Measurements from ENCODE around the gene PLEKHS1.

The PLEKHS1 gene

DNA sequence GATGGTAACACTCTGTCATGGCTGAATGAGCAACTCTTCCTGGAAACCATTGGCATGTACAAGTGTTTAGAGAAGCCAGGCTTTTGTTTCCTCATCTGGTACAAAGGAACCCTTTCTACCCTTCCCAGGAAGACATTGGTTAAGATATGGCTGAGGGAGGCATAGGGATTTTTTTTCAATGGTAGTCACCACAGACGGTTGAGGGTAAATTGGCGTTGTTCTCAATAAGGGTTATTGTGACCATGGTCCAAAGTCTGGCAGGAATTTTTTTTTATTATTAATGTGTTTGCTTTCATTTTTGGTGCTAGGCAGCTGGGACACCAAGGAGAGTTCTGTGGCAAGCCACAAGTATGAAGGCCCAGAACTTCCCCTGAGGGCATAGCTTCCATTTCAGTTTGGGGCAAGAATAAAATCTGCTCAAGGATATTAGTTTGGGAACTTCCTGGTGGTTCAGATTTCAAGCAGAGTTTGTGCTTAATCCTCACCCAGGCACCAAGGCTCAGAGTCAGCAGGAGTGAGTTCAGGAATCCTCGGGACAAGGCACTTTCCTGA is at the start of gene PLEKHS1:
PLEKHS1 (plus strand) TSS at position 502 of the 552 bp plus-strand sequence. CDS start 3,596 bp downstream, outside the sequence.
- no peak for DNase-seq (ENCODE audit: low read depth)

DNA sequence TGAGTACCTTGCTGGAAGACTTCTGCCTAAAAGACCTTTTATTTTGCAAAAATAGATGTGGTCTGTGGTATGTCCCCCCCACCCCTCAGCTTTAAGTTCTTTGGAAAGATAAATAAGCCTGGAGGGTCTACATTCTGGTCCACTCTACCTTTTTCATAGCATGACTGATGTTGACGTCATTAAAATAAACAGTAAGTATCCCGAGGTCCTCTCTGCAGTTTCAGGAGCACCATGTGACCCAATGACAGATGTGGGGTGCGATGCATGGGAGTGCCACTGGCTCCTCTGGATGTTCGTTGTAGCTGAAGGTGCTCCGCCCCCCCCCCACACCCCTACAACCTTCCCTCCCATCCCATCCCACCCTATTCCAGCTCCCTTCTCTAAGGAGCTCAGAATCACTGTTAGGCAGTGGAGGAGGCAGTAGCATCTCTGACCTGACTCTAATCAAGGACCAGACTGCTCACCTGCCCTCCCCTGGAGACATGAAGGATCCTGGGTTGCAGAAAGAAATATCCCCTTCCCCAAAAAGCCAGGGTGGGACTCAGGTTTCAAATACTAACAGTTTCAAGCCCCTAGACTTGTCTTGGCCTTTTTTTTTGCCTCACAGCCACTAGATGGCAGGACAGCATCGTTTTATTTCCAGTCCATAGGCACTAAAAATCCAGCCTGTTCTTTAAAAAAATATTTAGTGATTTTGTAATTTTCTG is 46.7 kb upstream of the PLEKHS1 start:
- DNase-seq (ENCODE audit: low read depth) = no peak

DNA sequence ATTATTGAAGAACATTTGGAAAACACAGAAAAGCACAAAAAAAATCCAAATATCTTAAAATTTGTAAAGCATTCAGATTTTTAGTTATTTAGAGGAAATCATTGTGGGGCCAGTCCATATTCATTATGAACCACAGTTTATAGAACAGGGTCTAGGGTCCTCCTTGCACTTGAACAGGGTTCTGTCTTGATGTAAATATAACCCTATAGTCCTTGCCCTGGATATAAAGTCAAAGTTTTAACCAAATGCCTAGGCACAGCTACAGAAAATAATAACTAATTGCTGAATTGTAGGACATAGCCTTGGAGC is 46.2 kb upstream of the PLEKHS1 start:
- DNase-seq (ENCODE audit: low read depth) = no peak

DNA sequence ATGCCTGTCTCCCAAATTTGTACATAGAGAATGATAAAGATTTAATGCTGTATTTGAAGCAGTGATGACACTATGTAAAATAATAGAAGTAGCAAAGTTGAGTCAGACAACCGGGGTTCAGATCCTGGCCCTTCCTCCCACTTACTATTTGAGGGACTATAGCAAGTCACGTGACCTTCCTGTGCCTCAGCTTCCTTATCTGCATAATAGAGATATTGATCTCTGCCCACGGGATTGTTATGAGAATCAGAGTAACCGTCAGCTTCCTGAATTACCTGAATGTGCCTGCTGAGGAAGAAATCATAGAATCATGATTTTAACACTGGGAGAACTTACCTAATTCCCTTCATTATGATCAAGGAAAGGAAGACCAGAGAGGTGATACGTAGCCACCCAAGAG is 44.9 kb upstream of the PLEKHS1 start:
- DNase-seq (ENCODE audit: low read depth) = no peak

DNA sequence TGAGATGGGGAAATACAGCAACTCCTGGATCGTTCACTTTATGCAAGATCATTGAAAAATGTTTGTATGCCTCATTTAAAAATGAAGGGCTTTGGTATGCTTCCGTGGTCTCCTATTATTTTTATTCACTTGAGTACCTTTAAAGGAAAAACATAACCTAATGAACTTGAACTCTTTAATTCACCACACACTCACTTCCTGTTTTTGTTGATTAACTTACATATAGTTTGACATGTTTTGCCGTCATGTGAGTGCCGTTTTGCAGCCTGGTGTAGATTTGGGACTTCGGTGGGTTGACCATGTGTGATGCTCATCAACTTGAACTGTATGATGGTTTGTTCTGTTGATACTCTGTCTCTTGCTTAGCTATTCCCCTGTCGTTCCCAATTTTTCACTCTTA is 42.8 kb upstream of the PLEKHS1 start:
- DNase-seq (ENCODE audit: low read depth) = no peak

DNA sequence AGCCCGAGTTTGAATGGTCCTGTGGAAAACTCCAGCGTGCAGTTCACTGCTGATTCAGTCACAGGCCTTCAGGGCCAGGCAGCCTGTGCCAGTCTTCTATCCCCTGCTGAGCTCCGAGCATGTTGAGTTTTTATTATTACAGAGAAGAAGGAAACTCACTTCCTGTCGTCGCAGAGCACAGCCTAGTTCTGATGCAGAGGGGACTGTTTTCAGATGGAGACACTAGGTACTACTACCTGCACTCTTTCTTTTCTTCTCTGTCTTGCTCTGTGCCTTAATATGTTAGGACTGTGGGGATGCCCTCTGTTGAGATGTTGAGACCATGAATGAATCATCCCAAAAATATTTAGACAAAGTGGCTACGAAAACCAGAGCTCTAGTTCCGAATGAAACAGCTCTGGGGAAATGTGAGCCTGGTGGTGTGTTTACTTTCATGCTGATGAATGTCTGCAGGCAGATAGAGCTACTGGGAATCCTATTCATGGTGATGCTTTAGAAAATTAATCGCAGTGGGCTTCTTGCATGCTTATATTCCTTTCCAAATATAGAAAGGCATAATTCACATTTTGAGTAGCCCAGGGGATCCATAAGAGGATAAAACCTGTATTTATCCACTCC is 42.2 kb upstream of the PLEKHS1 start:
- no peak for DNase-seq (ENCODE audit: low read depth)

DNA sequence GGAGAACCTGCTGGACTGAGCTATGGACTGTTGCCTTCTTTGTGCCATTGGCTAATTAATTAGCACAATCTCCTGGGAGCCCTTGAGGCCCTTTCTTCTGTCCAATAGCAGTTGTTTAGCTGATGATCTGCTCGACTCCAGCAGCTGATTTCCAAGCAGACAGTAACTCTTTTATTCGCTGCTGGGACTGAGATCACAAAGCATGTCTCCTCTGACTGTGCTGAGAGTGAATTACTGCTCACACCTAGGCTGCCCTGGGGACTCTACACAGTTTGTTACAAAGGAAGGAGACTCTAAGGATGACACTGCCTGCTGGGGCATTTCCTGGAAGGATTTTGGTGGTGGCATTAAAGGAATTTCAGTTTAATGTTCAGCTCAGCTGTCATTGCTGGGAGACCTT is 40.3 kb upstream of the PLEKHS1 start:
- no peak for DNase-seq (ENCODE audit: low read depth)

DNA sequence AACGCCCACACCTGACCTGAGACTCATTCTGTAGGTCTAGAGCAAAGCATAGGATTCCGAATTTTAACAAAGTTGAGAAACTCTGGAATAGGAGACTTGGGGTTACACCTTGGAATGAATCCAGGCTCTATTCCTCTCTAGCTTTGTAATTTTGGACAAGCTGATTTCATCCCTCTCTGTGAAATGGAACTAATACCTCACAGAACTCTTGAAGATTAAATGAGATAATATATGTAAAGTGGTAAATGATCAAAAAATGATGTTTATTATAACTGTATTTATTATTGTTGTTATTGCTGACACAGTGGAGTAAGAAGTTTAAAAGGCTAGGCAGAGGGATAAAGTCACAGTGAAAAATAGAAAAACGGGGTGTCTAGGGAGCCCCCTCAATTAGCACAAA is 39.5 kb upstream of the PLEKHS1 start:
- DNase-seq (ENCODE audit: low read depth) = no peak

DNA sequence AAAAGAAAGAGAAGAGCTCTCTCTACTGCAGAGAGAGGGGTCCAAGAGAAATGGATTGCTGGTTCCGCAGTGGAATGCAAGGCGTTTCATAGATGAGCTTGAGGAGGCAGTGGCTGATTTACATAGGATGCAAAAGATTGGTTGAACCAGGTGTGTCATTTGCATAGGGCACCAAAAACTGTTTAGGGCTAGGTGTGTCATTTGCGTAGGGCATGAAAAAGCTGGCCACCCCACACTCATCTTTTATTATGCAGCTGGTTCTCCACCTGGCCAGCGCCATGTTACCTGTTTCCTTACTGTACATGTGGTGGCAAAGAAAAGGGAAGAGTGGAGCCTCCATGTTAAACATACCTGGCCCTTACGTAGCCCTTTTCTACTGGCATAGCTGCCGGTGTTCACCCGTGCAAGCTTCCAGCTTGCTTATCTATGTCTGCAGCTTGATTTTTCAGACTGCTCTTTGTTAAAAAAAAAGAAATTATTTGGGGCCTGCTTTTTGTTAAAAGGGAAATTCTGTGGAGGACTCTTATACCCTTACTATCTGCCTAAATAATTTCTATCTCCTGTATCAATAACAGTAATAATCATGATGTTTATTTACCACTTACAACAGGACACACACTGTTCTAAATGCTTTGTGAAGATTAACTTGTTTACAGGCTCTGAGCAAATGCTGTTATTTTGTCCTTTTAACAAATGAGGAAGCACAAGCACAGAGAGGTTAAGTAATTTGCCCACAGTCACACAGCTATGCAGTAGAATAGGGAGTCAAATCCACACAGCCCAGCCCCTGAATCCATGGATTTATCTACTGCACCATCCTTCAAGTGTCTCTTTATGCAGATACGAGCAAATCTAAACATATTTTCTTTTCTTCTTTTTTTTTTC is 38.5 kb upstream of the PLEKHS1 start:
- no peak for DNase-seq (ENCODE audit: low read depth)

DNA sequence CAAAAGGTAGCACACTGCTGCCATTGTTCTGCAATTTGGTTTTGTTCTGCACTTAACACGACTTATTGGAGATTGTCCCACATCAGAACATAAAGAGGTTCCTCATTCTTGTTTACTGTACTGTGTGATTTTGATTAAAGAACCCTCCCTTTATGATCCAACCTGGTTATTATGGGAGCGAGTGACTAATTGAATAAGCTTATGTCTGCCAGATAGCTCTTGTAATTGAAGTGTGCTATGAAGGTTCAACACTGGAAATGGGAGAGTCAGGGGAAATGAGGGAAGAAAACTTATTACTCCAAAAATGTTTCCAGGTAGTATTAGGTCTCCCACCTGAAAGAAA is 37.9 kb upstream of the PLEKHS1 start:
- DNase-seq (ENCODE audit: low read depth) = no peak

DNA sequence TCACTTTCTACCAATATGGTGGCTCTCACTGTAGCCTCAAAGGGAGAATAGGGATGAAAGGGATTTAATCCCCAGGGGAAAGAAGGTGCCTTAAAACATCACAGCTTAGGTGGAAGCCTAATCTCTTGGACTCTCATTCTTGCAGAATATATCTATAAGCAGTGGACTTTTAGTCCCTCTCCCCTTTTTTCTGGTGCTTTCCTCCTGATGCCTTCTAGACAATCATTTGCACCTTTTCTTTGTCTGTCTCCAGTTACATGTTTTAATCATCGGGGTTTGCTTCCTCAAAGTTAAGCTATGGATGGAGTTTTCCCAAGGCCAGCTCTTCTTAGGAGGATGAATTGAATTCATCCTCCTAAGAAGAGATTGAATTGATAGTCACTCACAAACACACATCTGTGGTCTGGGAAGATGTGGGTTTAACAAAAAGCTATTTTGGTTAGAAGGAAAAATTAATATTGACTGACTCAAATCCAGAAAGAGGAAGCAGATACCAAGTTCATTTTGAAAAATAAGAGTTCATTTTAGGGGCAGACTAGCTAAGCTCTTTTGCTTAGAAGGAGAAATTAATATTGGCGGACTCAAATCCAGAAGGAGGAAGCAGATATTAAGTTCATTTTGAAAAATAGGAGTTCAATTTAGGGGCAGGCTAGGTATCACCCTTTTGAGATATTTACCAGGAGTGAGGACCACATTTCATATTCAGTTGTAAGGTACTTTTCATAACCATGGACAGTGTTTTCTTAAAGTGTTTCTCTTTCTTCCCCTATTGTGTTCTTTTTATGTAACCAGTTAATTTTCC is 35.2 kb upstream of the PLEKHS1 start:
- DNase-seq (ENCODE audit: low read depth) = no peak

DNA sequence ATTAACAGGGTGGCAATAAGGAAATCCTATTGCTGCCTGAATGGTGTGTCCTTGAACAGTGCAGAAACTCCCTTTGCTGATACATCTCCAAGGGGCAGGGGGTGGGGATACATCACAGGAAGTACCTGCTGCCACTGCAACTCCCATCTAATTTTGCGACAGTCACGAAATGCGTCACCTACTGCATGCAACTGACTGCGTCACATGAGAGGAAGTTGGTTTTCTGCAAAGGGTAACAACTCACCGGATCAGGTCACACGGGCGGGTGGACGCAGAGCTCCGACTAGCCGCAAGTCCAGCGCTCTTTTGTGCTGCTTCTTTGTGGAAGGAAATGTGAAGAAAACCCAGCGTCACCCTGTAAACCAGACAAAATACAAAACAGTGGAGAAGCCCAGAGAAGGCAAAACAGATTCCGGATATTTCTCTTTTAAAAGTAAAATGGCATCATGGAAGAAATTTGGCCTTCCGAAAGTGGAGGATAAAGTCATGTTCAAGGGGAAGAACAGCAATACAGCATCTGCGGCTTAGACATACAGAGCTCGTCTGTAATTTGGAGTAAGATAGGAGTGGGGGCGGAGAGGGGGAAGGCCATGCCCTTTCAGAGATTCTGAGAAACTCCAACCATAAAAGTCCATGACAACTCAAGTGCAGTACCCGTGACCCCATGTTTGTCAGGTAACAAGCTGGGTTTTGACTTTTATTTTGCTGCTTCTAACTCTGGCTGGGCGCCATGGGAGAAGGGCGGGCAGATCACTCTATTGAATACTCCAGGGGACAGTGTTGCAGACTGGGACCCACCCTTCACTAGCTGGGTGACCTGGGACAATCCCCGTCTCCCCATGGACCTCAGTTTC is 32.3 kb upstream of the PLEKHS1 start:
- DNase-seq (ENCODE audit: low read depth) = no peak

DNA sequence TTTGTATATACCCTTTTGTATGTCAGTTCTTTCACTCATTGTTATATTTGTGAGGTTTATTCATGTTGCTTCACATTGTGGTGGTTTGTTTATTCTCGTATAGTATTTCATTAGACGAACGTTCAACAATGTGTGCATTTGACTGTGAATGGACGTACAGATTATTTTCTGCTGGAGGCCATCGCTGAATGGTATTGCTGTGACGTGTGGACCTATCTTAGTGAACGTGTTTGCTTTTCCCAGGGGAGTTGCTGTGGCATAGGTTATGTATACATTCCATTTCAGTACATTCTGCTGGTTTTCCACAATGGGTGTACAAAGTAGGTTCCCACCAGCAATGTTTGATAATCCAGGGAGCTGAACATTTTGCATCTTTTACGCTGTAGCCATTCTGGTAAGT is 31.1 kb upstream of the PLEKHS1 start:
- no peak for DNase-seq (ENCODE audit: low read depth)

DNA sequence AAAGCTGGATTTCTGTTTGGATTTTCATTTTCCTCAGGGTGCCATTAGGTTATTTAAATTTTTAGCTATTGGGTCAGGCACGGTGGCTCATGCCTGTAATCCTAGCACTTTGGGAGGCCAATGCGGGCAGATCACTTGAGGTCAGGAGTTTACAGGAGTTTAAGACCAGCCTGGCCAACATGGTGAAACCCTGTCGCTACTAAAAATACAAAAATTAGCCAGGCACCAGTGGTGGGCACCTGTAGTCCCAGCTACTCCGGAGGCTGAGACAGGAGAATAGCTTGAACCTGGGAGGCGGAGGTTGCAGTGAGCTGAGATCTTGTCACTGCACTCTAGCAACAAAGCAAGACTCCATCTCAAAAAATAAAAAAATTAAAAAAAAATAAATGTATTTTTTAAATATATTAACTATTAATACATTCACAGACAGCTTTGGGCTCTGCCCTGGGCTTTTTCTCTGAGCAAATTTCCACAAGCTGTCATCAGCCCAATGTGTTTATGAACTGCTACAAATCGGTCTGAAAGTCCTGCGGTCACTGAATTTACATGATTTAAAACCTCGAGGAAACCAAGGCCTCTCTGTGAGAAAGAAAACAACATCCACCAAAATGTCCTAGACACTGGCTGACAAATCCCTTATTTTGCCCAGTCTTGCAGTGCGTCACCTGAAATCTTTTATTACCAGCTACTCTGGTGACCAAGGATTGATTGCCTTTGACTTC is 19.2 kb upstream of the PLEKHS1 start:
- DNase-seq (ENCODE audit: low read depth) = no peak

DNA sequence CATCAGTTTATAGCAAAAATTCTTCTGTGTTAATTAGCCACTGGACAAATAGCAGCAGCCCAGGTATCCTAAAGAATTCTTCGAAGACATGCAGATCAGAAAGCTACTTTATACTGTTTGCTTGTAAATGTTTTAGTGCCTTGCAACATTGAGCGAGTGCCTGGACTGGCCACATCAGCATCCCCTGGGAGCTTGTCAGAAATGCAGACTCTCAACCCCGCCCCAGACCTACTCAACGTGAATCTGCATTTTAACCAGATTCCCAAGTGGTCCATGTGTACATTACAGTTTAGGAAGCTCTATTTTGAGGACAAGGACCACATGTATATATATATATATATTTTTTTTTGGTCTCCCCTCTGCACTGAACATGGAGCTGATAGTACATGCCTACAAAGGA is 18.5 kb upstream of the PLEKHS1 start:
- no peak for DNase-seq (ENCODE audit: low read depth)

DNA sequence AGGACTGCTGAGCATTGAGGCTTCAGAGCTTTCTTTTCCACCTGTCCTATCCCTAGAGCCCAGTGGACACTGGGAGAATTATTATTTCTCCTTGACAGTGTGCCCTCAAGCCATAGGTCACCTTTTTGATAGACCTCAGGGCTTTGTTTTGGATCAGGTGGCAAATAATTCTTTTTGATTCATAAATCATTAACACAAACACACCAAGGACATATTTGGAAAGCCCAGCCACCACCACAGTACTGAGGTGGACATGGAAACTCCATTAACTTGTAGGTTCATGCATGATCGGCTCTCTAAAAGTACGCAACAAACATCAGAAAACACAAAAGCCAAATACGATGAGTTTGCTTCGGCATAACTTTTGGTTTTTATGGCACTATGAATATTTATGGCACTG is 17.8 kb upstream of the PLEKHS1 start:
- DNase-seq (ENCODE audit: low read depth) = no peak

DNA sequence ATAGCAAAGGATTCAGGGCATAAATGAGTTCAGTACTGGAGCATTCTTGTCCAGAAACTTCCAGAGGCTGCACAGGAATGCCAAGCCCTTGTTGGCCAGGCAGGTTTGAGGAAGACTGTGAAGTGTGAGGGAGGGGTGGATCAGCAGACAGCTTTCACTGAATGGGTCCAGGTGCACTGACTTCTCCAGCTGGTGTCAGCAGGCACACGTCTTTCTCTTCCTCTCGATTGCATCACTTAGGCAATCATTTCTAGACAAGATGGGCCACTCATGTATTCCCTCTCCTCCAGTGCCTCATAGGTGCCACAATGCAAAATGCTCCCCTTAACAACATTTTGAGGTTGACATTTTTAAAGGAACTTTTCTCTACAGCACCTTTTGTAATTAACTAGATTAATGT is 15.6 kb upstream of the PLEKHS1 start:
- no peak for DNase-seq (ENCODE audit: low read depth)

DNA sequence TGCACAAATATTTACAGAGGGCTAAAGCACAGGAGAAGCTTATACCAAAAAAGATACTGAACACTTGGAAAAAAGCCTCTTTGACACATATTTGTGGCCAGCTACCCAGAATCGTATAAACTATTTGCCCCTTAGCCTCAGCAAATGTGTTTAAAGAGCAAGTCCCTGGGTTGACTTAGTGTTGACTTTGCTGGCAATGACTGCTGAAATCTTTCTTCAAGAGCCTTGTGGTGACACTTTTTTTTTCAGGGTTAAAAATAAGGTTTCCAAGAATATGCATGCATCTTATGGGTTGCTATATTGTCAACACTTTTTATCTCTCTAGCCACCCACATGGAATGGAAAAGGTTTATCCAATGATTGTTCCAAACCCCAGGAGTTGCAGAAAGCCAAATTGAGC is 14.9 kb upstream of the PLEKHS1 start:
- no peak for DNase-seq (ENCODE audit: low read depth)

DNA sequence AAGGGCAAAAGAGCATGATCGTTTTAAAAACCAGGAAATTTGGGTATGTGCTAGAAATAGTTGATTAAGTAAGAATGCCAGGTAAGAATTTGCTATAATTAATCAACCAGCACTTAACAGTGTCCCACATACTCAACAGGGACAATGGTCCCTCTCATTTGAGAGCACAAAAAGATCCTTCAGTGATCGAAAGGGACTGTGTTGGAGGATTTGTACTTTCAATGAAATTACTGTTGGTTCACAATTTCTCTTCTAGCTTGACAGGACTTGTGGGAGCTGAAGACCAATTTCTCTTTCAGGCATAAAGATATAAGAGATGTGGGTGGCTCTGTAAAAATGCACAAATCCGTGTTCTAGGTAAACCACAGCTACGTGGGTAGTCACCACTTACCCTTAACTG is 12.5 kb upstream of the PLEKHS1 start:
- no peak for DNase-seq (ENCODE audit: low read depth)

DNA sequence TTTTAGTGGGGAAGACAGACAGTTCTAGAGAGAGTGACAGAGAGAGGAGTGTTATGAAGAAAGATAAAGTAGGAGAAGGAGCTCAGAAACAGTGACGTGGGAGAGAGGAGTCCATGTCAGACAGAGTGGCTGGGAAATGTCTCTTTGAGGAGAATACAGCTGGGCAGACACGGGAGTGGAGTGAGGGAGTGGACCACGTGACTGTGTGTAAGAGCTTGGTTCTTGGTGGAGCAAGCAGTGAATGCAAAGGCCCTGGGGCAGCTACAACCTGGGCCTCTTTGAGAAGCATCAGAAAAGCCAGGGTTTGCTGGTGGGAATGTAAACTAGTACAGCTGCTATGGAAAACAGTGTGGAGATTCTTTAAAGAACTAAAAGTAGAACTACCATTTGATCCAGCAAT is 11.9 kb upstream of the PLEKHS1 start:
- DNase-seq (ENCODE audit: low read depth) = no peak

DNA sequence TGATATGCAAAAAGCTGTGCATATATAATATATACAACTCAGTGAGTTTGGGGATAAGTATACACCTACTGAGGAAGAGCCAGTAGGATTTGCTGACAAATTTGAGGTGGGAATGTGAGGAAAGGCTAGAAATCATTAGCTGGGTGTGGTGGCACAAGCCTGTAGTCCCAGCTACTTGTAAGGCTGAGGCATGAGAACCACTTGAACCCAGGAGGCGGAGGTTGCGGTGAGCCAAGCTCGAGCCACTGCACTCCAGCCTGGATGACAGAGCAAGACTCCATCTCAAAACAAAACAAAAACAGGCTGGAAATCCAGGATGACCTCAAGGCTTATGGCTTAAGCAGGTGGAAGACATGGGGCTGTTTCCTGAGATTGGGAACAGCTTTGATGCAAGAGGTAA is 10.6 kb upstream of the PLEKHS1 start:
- DNase-seq (ENCODE audit: low read depth) = no peak
